Mucosa of gallbladder (tissue), 1 donor: ENCODE results near the gene JAKMIP2. TPM values are rescaled to one million over a fixed set of nuclear protein-coding genes. Genes with fewer than 3 reads are reported as not detected.
A peak's percentile ranks its signal among the peaks of the same experiment; 100 is the strongest.
"Not testable (repeated sequence)": the region's sequence is repeated elsewhere in the genome, so short reads cannot be mapped to it uniquely, and the experiment has no call there.

Experiments used
- DNase-seq: peaks from one replicate; pipeline ENCODE4 v3.0.0-alpha.2; 2020; ENCODE audit warnings: low spot score
- total RNA-seq: library from RNA; stranded (reverse); gene quantifications from one replicate; pipeline ENCODE4 v1.2.1, GENCODE V29; 2021
- donor health status: DM: no; HTN: no; CAD: no.

The JAKMIP2 gene
- total RNA-seq, 1 donor from 2014 or later: 1.8 TPM

GRCh38 chr5:147648597-147648996 lies 133.9 kb downstream of the JAKMIP2 start:
- DNase-seq: no peak

- DNase-seq: no peak
These were observed 137.3 kb downstream of the JAKMIP2 start for GRCh38 chr5:147645197-147645596.

- no peak for DNase-seq
These were observed 138.1 kb downstream of the JAKMIP2 start for GRCh38 chr5:147644460-147644859.

DNA sequence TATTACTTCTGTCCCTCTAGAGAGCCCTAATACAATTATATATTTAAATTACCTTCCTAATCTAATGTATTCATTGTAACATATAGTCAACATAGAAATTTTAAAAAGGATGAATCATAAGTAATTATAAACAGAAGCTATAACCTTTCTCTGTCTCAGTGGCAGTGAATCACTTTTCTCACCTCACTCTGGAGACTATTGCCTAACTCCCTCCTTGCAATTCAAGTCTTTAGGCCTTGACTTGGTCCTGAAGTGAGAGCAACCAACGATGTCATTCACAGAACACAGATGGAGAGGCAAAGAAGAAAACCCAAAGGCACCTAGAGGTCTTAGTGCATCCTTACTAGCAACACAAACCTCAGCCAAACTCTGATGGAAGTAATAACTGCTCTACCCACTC lies 139.4 kb downstream of the JAKMIP2 start:
- DNase-seq: no peak

- DNase-seq: no peak
These were observed 139.9 kb downstream of the JAKMIP2 start for GRCh38 chr5:147642666-147643065.

GRCh38 chr5:147639321-147639720 lies 143.2 kb downstream of the JAKMIP2 start:
- no peak for DNase-seq

DNA sequence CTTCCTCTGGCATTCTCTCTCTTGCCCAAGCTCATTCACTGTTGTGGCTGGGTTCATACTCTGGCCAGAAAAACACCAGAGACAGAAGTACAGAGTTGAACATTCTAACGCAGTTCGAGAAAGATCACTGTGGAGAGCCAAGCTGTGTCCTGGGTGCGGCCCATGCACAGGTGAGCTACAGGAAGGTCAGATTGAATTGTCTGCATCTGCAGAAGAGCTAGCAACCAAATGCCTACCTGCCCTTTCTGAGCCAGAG lies 145.9 kb downstream of the JAKMIP2 start:
- DNase-seq: no peak

DNA sequence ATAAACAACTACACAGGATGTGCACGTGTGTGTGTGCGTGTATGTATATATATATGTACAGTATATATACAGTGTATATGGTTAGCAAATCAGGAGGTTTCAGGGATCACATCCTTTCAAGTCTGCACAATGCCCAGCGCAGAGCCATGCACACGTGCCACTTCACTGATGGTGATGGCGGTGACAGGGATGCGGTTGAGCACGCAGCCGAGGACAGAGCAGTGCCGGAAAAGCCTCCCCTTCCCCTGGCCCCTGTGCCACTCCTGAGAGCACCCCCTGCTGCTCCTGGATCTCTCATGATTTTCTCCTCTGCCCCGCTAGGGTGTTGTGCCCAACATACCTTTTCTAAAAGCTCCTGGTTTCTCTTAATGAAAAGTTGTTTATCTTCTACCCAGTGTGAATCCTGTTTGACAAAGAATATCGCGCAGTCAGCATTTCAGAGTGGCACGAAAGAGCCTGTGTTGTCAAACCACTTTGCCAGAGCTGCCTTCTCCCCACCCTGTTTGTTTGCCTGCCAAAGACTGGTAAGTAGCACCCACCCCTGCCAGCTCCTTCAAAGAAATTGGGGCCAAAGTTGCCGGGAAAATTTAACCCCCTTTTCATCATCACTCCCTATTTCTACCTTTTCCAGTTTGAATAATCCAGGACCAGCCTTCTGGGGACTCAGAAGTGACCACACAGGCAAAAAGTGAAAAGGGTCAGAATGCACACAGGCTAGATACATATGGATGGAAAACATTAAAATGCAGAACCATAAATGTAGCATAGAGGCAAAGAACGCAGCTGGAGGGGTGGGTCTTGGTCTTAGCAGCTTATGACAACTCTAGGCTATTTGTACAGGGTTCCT lies 146.4 kb downstream of the JAKMIP2 start:
- DNase-seq: no peak

DNA sequence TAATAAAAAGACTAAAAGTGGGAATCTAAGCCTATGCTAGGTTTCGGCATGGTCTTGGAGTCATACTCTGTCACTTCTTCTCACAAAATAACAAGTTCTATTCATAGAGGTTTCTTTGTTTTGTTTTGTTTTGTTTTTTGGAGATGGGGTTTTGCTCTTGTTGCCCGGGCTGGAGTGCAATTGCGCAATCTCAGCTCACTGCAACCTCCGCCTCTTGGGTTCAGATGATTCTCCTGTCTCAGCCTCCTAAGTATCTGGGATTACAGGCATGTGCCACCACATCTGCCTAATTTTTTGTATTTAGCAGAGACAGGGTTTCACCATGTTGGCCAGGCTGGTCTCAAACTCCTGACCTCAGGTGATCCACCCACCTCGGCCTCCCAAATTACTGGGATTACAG lies 147.1 kb downstream of the JAKMIP2 start:
- DNase-seq: not testable (repeated sequence)

DNA sequence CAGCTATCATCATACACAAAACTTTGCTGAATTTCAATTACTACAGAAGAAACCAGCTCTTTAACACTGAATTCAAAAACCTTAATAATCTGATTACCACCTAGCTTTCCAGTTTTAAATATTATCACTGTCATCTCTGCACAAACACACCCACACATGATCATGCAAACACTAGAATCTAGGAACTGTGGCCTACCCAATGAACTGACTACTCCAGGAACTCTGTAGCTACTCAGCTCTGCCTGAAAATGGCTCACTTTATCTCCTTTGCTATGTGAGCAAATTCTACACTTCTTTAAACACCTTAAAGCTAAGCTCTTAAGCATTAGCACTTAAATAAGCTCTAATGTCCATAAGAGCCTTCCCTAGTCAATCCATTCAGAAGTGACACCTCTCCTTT lies 149.4 kb downstream of the JAKMIP2 start:
- no peak for DNase-seq

DNA sequence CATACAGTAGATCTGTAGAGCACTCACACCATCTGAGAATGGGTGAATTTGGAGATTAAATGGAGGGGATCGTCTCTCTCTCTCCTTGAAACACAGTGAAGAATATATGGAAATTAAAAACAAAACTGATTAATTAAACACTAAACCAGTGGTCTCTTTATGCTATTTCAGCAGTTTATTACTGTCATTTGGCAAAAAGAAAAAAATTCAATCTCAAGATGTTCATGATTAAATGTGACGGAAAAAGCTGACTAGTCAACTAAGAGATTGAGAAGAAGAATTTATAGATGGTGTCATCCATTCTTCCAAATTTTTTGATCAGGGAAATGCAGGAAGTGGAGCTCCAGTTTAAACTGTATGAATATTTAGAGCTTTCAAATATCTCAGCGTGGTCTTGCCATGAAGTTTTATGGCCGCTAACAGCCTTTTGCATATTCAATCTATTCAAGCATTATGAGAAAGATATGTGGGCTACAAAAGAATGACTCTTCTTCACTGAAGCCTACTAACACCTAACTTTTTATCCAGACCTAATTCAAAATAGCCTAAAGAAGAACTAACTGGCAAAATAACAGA lies 151.0 kb downstream of the JAKMIP2 start:
- no peak for DNase-seq

DNA sequence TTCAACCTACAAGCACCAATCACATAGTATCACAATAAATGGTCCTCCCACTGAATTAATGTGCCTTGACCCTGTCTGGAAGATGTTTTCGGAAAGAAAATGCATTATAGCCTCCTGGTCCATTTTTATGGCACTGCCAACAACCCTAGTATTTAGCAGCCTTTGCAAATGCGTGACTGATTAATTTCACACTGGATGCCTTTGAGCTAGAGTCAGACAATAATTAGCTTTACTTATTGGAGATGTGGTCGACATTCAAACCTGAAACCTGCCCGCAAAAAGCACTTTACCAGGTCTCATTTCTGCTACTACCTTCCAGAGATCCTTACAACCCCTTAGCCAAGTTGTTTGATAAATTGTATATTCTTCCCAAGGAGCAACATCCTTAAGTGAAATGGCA lies 153.3 kb downstream of the JAKMIP2 start:
- no peak for DNase-seq

- DNase-seq: peak; percentile 78
These were observed 154.3 kb downstream of the JAKMIP2 start for GRCh38 chr5:147628058-147628895.

- DNase-seq: no peak
These were observed 156.1 kb downstream of the JAKMIP2 start for GRCh38 chr5:147626464-147626863.

DNA sequence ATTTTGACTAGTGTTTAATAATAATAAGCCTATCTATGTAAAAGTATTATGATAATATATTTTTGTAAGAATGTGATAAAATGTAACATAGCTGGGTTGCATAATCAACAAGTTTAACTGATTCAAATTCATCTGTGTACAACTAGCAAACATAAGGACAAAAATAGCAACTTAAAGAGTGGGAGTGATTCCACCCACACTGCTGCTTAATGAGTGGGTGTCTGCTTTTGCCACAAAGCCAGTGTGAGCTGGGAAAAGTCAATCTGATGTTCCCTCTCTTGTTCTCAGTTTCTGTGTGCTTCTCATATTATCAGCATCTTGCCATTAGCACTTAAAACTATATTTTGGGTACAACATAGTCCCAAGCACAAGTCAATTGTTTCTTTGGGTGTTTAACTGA lies 161.5 kb downstream of the JAKMIP2 start:
- no peak for DNase-seq

GRCh38 chr5:147619281-147619878 lies 163.1 kb downstream of the JAKMIP2 start:
- DNase-seq: no peak

DNA sequence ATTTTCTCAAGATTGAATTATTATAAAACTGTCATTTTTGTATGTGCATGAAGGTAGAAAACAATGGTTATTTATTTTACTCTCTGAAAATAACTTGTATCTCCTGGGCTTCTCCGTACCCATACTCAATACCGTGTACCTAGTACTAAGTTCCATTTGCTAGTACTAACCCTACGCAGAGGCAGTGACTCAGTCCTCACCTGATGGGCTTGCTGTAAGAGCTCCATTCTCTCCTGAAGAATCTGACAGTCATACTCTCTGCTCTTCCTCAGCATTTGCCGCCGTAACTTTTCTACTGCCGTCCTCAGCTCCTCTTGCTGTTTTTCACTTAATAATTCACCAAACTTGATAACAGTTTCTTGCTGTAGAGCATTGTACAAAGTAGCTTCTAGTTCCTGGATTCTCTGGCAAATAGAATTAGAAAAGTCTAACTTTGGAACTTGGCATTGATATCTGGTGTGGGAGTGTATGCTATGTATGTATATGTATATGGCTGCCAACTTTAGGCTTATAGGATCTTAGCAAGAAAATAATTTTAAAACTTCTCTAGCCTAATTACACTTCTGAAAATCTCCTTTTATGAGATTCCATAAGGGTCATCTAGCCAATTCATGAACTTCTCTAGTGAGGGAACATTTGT lies 164.7 kb downstream of the JAKMIP2 start:
- no peak for DNase-seq

DNA sequence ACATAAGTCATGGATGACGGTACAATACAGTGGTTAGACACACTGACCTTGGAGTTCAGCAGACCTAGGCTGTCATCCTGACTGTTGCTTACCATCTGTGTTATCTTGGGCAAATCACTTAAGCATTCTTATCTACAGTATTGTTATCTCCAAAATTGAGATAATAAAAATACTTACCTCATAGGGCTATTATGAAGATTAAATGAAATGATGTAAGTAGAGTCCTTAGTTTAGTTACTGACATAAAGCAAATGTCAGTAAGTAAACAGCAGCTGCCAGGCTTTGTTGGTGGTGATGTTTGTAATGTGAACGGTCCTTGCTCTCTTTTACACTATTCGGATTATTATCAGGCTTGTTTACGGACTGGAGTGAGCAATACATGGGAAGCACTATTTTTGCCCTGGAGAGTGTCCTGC lies 165.3 kb downstream of the JAKMIP2 start:
- DNase-seq: no peak

DNA sequence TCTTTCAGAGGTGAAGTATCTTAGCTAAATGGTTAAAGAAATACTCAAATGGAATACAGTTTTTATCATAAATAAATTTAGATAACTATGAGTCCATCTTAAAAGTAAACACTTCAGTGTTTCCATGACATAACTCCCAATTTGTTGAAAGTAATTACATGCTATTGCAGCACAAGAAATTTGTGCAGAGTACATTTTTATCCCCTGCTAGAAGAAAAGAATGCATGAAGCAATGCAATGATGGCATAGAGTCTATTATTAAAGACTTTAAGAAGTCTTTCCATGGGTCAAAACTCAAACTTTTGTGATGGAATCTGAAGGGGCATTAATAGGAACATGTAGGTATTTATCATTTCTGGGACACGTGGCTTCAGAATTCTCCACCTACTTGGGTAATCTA lies 166.1 kb downstream of the JAKMIP2 start:
- DNase-seq: no peak

DNA sequence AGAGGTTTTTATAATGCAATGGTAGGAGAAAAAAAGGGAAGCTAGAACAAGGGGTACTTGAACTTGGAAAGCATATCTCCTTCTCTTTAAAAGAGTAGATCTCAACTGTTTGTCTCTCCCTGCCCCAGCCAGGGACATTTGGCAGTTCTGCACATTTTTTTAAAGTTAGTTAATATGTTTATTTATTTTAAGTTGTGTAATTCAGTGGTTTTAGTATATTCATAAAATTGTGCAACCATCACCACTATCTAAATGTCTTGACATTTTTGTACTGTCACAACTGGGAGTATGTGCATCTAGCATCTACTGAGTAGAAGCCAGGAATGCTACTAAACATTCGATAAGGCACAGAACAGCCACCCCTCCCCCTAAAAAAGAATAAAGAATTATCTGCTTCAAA lies 169.2 kb downstream of the JAKMIP2 start:
- DNase-seq: no peak

DNA sequence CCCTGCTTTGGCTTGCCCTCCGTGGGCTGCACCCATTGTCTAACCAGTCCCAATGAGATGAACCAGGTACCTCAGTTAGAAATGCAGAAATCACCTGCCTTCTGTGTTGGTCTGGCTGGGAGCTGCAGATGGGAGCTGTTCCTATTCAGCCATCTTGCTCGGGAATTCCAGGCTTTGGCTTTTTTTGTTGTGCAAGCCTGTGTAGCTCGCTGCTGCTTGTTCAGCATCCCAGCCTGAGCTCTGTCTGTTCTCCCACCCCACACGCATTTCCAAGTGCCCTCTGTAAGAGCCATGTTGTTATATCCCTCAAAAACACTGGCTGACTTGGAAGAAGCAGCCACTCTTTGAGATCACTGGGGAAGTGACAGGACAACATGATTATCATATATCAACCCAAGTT lies 171.0 kb downstream of the JAKMIP2 start:
- no peak for DNase-seq

GRCh38 chr5:147610798-147611197 lies 171.7 kb downstream of the JAKMIP2 start:
- no peak for DNase-seq
